HFFc6 (cell line): ENCODE data around the gene GCSH. TPM values are rescaled to one million over a fixed set of nuclear protein-coding genes. Genes with fewer than 3 reads are reported as not detected.
A peak's percentile ranks its signal among the peaks of the same experiment; 100 is the strongest.

Source experiments
- DNase-seq: peaks from one replicate; pipeline ENCODE4 v3.0.0-alpha.2; 2018
- H3K27ac Mint-ChIP-seq: 2 replicates; pipeline ENCODE4 v1.8.0; 2020; ENCODE audit warnings: mild to moderate bottlenecking, mixed read lengths
- H3K27me3 Mint-ChIP-seq: 2 replicates; pipeline ENCODE4 v1.8.0; 2021; ENCODE audit warnings: mild to moderate bottlenecking, moderate library complexity, mixed read lengths; ENCODE audit not compliant: insufficient read depth
- H3K36me3 Mint-ChIP-seq: 2 replicates; pipeline ENCODE4 v1.8.0; 2021; ENCODE audit warnings: low read depth, mixed read lengths
- H3K4me1 Mint-ChIP-seq: 2 replicates; pipeline ENCODE4 v1.8.0; 2020; ENCODE audit warnings: low read depth, mixed read lengths
- H3K4me3 Mint-ChIP-seq: 2 replicates; pipeline ENCODE4 v1.8.0; 2020; ENCODE audit warnings: mild to moderate bottlenecking, moderate library complexity, mixed read lengths
- H3K9me3 Mint-ChIP-seq: 2 replicates; pipeline ENCODE4 v1.8.0; 2020; ENCODE audit warnings: mild to moderate bottlenecking, mixed read lengths
- CTCF ChIP-seq: fragments of 200-600 bp; sonication (generic); IDR thresholded peaks from 2 replicates; pipeline ENCODE4 v1.5.0; 2021; ENCODE audit warnings: antibody characterized with exemption, mild to moderate bottlenecking
- total RNA-seq, 6 experiments: library from RNA; stranded (reverse); fragmentation: NEBNext Ultra II Directional; extraction: Animal tissue kit (Norgen Biotek cat#: 25700); gene quantifications; 2 replicates in 1 of 6; 3 replicates in 5 of 6; pipeline ENCODE4 v1.2.3, GENCODE V29; 2021

Gene GCSH
- total RNA-seq, 6 experiments from 2014 or later, result 23.6 to 36.1 (median 31.3) TPM

- H3K27ac Mint-ChIP-seq, result peak overlapping the region; percentile 33; the same call in 1 of the 2 replicates
- peaks cover 18% of the 10 kb centered on the region for H3K4me1 Mint-ChIP-seq
- no peaks in the 10 kb centered on the region for H3K36me3 Mint-ChIP-seq
- no peak for DNase-seq
- peaks cover 3% of the 10 kb centered on the region for H3K27me3 Mint-ChIP-seq
- peak overlapping the region; percentile 70 for H3K4me3 Mint-ChIP-seq
- no peaks in the 10 kb centered on the region for H3K9me3 Mint-ChIP-seq
- TF ChIP-seq CTCF, result no peak
Measured at GRCh38 chr16:81096715-81097208, 567 bp upstream of the GCSH start.

DNA sequence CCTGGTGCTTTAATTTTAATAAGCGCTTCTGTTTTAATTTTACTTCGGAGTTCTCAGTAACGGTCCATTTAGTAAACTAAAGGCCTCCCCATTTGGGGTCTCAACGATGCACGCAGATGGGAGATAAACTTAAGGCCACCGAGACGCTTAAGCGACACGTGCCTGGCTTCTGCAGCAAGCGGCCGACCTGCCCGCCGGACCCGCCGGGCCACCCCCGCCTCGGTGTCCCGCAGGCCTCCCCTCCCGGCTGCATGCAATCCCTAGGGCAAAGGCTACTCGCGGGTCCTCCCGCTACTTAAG is 592 bp downstream of the GCSH start:
- no peak for DNase-seq
- no peaks in the 10 kb centered on the region for H3K36me3 Mint-ChIP-seq
- no peaks in the 10 kb centered on the region for H3K9me3 Mint-ChIP-seq
- H3K27me3 Mint-ChIP-seq, result peaks cover 3% of the 10 kb centered on the region
- peaks cover 18% of the 10 kb centered on the region for H3K4me1 Mint-ChIP-seq
- H3K4me3 Mint-ChIP-seq, result peak overlapping the region; percentile 87
- peak overlapping the region; percentile 58 for H3K27ac Mint-ChIP-seq
- no peak for TF ChIP-seq CTCF

GRCh38 chr16:81094771-81095251 is 1.4 kb downstream of the GCSH start:
- H3K4me1 Mint-ChIP-seq, result peaks cover 18% of the 10 kb centered on the region

DNA sequence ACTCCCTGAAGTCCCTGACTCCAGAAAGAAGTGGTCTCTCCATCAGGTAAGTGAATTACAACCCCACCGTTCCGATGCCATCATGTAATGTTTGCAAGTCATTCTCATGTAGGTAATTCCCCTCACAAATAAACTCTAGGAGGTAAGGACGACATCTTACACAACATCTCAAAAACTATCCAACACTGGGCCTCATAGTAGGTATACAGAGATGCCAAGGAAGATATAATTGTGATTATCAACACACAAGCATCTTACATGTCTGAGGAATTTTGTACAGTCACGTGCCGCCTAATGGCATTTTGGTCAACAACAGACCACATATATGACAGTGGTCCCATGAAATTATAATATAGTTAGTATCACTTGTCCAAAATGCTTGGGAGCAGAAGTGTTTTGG is 7.4 kb downstream of the GCSH start:
- no peaks in the 10 kb centered on the region for H3K27me3 Mint-ChIP-seq
- H3K4me1 Mint-ChIP-seq, result no peaks in the 10 kb centered on the region
- TF ChIP-seq CTCF, result no peak
- H3K9me3 Mint-ChIP-seq, result no peaks in the 10 kb centered on the region
- no peak overlapping the region for H3K27ac Mint-ChIP-seq
- no peaks in the 10 kb centered on the region for H3K36me3 Mint-ChIP-seq
- H3K4me3 Mint-ChIP-seq, result no peak overlapping the region
- DNase-seq, result no peak

More at GRCh38 chr16:81094771-81095251, 1.4 kb downstream of the GCSH start:
- Mint-ChIP-seq H3K4me3 (peak overlapping the region; percentile 87), H3K36me3 (no peaks in the 10 kb centered on the region), H3K9me3 (no peaks in the 10 kb centered on the region), H3K27ac (0 out of 2 replicates have a peak overlapping the region, but pooled peaks have one; percentile 58), H3K27me3 (peaks cover 3% of the 10 kb centered on the region)
- TF ChIP-seq CTCF, result no peak
- DNase-seq, result no peak

DNA sequence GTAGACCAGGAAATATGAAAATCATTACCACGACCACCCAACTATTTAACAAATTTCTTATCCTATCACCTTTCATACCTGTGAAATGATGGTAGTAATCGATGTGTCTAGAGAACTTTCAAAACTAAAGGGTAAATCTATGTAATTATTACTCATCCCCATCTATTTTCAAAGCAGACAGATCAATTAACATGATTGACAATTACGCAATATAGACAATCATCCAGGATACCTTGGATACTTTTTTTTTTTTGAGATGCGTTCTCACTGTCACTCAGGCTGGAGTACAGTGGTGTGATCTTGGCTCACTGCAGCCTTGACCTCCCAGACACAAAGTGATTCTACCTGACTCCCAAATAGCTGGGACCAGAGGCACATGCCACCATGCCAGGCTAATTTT is 15.2 kb downstream of the GCSH start:
- Mint-ChIP-seq H3K27ac (no peak overlapping the region), H3K9me3 (no peaks in the 10 kb centered on the region), H3K27me3 (no peaks in the 10 kb centered on the region; the same call in 1 of the 2 replicates), H3K4me1 (peaks cover 5% of the 10 kb centered on the region; the same call in 1 of the 2 replicates), H3K36me3 (no peaks in the 10 kb centered on the region), H3K4me3 (no peak overlapping the region)
- no peak for DNase-seq
- no peak for TF ChIP-seq CTCF
